EH (cell line): ENCODE data around the gene DTWD2.
"Not testable (repeated sequence)": the region's sequence is repeated elsewhere in the genome, so short reads cannot be mapped to it uniquely, and the experiment has no call there.

ENCODE experiments used
- DNase-seq: peaks from one replicate; pipeline ENCODE4 v3.0.0-alpha.2; 2015; ENCODE audit warnings: low read depth

DTWD2 gene

DNA sequence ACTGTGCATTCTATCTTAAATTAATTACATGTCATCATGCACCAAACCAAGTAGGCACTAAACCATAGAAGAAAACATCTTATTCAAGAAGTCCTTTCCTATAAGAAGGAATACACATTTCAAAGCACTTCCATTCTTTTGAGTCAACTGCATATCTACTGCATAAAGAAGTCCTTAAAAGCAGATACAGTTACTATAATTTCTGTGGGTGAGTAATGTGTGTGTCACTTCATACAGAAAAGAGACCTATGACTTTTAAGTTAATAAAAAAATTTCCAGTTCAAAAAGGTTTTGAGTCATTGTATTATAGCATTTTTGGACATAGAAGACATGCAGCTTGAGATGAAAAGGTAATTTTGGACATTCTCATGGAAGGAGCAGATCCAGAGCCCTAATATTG is 125.0 kb downstream of the DTWD2 start:
- DNase-seq = peak; percentile 53

DNA sequence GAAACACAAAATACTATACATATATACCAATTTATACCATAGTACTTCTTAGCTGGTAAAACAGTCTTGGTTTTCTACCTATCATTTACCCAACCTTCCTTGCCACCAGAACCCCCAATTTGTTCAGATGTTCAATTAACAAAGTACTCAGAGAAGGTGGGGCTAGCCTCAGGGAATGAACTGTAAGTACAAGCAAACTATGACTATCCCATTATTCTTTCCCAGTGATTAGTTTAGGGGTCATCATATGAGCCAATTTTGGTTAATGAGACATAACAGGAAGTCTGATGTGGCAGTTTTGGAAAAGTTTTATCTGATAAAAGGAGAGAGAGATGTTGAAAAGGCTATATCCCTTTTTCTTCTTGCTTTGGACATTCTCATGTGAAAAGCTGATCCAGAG is 125.8 kb downstream of the DTWD2 start:
- peak; percentile 50 for DNase-seq

DNA sequence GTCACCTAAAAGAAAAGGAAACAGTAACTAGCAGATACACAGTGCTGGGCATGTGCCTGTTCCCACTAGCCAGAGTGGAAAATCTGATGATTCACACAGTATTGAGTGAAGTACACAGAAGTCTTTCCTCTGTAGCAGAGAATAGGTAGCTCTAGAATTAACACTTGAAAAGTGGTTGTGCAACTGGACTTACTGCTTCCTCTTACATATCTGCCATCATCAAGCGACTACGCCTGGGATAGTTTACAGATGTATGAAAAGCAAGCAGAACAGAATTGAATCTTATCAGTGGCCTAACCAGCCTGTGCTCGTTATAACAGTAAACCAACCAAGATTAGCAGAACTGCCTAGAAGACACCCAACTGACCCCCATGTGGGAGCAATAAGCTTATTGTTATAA is 130.6 kb downstream of the DTWD2 start:
- DNase-seq = no peak

DNA sequence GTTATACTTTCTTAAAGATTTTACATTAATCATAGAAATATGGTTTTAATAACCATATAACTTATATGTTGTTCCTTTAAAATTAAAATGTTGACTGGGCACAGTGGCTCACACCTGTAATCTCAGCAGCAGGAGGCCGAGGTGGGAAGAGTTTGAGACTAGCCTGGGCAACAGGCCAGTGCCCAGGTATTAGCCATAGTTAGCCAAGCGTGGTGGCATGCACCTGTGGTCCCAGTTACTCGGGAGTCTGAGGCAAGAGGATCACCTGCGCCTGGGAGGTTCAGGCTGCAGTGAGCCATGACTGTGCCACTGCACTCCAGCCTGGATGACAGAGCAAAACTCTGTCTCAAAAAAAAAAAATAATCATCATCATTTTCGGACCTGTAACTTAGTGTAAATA is 133.5 kb downstream of the DTWD2 start:
- no peak for DNase-seq

DNA sequence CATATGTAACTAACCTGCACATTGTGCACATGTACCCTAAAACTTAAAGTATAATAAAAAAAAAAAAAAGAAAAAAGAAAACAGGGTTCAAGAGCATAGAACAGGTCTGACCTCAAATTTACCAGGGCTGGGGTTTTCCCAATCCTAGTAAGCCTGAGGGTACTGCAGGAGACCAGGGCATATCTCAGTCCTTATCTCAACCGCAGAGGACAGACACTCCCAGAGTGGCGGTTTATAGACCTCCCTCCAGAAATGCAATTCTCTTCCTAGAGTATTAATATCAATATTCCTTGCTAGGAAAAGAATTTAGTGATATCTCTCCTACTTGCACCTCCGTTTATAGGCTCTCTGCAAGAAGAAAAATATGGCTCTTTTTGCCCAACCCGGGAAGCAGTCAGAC is 136.6 kb downstream of the DTWD2 start:
- not testable (repeated sequence) for DNase-seq

DNA sequence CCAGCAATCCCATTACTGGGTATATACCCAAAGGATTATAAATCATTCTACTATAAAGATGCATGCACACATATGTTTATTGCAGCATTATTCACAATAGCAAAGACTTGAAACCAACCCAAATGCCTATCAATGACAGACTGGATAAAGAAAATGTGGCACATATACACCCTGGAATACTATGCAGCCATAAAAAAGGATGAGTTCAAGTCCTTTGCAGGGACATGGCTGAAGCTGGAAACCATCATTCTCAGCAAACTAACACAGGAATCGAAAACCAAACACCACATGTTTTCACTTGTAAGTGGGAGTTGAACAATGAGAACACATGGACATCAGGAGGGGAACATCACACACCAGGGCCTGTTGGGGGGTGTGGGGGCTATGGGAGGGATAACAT is 138.8 kb downstream of the DTWD2 start:
- DNase-seq = not testable (repeated sequence)

DNA sequence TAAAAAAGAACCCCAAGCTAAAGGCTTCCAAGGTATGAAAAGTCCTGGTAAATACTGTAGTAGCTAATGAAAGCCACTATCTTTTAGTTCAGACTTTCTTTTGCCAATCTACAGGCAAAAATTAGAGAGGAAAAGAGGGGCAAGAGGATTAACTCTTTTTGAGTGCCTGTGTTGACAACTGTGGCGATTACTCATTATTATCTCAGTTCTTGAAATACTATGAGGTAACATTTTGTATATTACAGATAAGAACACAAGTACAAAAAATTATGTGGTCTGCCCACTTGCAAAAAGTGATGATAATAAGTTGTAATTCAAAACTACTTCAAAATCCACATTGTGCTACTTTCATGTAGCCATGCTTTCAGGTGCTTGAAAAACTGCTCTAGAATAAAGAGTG is 144.0 kb downstream of the DTWD2 start:
- DNase-seq = no peak

DNA sequence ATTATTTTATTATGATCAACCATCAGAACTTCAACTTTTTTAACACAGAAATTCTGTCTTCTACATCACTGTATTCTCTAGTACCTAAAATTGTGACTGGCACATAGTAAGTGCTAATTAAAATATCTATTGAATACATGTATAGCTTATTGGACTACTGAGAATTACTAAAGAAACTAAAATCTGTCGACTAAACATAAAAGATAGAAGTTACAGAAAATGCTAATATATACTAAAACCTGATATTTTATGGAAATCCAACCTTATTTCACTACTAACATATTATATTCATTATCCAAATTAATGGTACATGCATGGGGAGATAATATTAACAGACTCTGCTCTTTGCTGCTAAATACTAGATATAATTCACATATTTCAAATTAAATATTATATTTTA is 153.6 kb downstream of the DTWD2 start:
- no peak for DNase-seq

DNA sequence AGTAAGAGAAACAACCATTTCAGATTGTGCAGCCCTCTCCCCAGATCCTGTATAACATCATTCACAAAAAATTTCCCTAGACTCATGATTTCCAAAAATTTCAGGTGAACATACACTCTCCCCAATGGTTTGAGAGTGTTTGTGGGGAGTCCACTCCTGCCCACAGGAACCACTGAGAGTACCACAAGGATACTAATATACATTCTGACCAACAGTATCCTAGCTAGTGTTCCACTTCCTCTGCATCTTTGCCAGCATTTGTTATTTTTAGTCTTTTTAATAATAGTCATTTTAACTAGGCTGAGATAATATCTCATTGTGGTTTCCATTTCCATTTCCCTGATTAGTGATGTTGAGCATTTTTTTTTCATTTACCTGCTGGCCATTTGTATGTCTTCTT is 155.4 kb downstream of the DTWD2 start:
- DNase-seq = no peak

DNA sequence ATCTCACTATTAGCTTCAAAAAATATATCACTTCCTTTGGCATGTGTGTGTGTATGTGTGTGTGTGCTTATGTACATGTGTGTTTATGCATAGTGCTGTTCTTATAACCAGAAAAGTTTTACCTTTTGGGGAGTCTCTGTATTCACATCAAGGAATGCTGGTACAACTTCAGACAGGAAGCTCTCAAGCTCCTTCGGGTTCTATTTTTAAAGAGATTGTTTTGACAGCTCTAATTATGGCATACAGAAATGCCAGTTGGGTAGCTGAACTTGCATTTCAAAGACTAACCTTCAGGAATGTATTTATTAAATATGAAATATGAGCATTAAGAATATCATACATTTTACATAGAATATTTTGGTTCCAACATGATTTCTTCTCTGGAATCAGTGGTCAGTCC is 163.1 kb downstream of the DTWD2 start:
- DNase-seq = no peak

DNA sequence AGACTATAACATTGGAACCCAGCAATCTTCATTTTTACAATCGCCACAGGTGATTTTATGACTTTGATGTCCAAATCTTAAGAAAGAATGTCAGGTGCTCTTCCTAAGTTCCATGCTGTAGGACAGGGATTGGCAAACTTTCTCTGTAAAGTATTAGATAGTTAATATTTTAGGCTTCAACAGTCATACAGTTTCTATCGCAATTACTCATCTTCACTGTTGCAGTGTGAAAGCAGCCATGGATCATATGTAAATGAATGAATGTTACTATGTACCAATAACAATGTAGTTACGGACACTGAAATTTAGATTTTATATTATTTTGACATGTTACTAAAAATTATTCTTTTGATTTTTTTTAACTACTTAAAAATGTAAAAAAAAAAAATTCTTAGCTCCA is 169.7 kb downstream of the DTWD2 start:
- no peak for DNase-seq

DNA sequence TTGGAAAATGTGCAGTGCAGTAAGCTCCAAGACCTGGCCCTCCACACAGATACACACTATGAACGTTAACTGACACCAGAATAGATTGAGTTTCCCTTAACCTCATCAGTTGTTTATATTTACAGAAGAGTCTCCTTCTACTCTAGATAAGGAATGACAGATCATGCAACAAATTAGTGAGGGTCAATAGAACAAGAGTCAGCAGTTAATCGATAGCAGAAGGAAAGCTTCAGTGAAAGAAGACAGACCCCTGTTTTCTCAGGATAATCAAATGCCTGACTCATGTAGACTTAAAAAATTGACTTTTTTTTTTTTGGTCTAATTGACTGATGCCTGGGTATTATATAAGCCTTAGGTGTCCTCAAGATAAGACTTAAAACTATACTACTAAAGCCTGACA is 179.9 kb downstream of the DTWD2 start:
- no peak for DNase-seq

DNA sequence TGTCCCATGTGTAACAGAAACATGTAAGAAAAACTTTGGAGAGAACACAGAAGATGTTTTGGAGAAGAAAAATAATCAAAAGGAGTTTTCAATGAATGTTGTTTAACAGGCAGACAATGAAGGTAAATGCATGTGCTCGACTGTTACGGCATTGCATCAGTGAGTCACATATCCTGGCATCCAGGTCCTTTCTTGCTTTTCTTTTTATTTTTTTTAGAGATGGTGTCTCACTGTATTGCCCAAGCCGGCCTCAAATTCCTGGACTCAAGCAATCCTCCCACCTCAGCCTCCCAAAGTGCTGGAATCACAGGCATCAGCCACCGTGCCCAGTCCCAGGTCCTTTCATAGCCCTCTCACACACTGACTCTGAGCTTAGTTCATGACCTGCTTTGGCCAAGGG is 181.8 kb downstream of the DTWD2 start:
- DNase-seq = no peak

DNA sequence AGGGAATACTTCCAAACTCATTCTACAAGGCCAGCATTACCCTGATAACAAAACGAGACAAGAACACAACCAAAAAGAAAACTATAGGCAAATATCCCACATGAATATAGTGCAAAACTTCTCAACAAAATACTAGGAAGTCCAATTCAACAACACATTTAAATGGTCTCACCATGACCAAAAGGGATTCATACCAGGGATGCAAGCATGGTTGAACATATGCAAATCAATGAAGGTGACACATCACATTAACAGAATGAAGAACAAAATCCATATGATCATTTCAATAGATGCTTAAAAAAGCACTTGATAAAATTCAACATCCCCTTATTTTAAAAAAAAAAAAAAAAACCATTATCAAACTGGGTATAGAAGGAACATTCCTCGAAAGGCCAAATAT is 186.0 kb downstream of the DTWD2 start:
- DNase-seq = no peak

DNA sequence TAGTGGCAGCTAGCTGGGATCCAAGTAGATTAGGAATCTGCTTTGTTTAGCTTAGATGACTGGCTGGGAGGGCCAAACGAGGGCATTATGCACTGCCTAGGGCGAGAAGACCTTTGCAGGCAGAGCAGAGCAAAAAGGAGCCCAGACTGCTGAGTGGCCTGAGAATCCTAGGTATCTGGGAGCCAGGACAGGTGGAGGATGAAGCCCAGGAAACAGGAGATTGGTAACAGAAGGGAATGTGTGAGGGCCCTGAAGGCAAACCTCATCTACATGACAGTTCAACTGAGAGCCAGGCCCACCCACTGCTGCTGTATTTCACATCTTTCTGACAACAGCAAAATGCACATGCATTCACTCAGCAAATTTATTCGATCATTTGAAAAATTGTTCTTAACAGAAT is 192.3 kb downstream of the DTWD2 start:
- DNase-seq = no peak

DNA sequence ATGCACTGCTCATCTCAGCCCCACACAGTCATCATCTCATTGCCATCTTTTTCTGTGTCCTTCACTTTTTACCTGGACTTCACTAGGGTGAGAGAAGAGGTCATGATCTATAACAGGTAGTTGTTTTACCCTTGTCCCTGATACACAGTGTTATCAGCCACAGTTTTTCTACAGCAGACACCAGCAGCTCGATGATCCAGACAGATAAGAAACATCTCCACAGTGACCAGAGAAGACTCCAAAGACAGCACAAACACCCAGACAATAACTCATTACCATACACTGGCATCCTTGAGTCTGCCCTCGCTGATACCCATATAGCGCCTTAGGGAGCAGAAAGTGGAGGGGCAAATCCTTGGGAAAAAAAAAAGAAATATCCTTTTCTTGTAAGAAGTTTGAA is 194.1 kb downstream of the DTWD2 start:
- no peak for DNase-seq

DNA sequence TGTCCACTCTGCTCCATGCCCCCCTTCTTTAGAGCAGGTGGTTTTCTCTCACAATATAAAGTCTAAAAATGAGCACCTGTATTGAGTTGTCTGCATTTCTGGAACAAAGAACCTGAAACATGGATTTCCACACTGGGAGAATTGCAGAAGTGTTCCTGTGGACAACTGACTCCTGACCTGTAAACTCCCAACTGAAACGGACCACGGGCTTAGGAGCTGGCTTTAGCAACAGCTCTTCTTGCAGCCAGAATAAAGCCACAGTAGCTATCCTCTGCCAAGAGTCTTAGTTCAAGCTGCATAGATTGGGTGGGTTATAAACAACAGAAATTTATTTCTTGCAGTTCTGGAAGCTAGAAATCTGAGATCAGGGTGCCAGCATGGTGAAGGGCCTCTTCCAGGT is 194.7 kb downstream of the DTWD2 start:
- no peak for DNase-seq

DNA sequence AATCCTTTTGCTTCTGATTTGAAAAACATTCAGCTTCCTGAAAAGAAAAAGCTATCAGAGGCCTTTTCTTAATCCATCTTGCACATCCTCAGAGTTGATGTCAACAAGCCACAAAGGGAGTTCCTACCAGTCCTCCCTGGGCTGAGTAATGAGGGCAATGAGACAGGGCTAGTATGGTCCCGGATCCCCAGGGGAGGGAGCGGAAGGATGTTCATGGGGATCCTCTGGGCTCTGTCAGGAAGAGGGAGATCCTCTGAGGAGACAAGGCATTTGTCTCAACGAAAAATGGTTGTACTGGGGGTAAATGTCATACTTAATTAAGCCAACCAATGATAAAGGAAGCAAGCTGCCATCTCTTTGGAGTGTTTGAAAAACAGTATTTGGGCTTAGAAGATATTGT is 195.3 kb downstream of the DTWD2 start:
- no peak for DNase-seq

DNA sequence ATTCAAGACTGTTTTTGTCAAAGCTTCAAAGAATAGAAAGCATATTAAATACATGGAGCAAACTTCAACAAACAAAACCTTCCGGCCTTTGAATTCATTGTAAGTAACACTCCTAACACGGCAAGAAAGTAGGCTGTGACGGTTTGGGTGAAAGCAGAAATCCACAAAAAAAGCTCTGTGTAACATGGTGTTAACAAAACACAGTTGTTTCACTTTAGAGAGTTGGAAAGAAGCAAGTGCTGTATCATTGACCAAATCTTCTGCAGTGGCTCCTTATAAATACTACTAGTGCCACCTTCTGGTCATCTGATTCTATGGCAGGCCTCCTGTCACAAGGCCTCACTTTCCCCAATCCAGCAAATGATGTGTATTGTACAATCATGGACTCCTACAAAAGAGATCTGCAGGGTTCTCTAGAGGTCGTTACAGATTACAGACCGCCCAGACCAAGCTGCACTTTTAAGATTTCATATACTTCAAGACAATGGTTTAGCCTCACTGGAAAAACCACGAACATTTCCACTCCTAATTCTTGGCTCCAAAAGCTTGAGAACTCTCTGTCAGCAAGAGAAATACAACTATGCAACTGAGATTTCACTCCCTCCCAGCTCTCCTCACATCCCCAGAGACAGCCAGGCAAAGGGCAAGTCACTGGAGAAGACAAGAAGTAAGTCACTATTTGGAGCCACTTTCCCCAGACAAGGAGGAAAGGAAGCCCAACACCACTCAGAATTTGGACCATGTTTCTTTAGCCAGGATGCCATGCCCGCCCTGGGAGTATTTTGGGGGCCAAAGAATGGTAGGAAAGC is 196.2 kb downstream of the DTWD2 start:
- DNase-seq = peak; percentile 70

DNA sequence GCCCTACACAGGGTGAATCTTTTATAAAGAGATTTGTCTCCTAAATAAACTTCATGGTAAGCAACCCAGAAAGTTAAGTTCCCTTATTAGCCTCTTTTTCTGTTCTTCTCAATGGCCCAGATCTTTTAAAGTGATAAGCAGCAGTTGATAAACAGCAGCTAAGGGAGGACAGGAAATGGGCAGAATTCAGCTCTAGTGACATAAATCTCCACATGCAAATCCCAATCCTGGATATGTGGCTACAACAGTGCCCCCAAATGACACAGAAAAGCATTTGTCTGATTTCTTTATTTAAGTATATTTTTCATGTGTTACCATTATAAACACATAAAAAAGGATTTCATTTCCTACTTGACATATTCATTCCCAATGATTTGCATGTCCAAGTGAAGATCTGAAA is 199.0 kb downstream of the DTWD2 start:
- DNase-seq = peak; percentile 24

DNA sequence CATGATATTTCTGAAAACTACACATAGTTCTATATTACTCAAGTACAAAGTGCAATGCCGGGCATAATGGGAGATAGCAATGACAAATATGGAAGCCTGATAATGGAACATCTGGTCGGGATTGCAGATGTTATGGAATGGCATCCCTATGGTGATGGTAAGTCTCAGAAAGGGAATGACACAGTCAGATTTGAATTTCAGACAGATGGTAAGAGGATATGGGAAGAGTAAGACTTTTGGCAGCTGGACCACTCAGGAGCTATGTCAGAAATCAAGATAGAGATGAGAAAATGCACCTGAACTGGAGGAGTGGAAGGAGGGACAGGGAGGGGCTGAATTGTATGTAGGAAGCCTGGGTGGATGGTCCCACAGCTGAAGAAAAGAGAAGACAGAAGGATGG is 200.0 kb downstream of the DTWD2 start:
- no peak for DNase-seq
